ENCODE results near the gene ZIC4. TPM values are rescaled to one million over a fixed set of nuclear protein-coding genes. Genes with fewer than 3 reads are reported as not detected.

ZIC4 gene
- total and polyA plus RNA-seq, 10 of the 15 experiments (the other 5 are each of a cell fraction or from before 2014, with no cell fraction given): not detected

GRCh38 chr3:147369661-147370123 is 36.7 kb downstream of the ZIC4 start:
- POLR2A ChIA-PET: no interaction called here
- no TSS peak for BruUV-seq (replicated peaks)
- Histone ChIP-seq H3K4me2 (ENCODE audit: control insufficient read depth, insufficient read depth) (no peak overlapping the region), H4K20me1 (ENCODE audit: control insufficient read depth, insufficient read depth) (no peaks in the 10 kb centered on the region), H3K36me3 (ENCODE audit: control insufficient read depth in 2 of 2, insufficient read depth in 2 of 2, low read length in 1 of 2) (no peaks in the 10 kb centered on the region), H3K4me1 (ENCODE audit: control insufficient read depth, insufficient read depth, low read length) (no peaks in the 10 kb centered on the region), H3K9ac (ENCODE audit: control insufficient read depth, insufficient read depth, low read length) (no peak overlapping the region), H3K79me2 (ENCODE audit: control insufficient read depth, insufficient read depth, low read length) (no peaks in the 10 kb centered on the region), H3K4me3 (no peak overlapping the region), H3K9me3 (replicated peaks; ENCODE audit: control insufficient read depth, insufficient read depth, low read length) (no peaks in the 10 kb centered on the region; the same call in 2 of the 3 replicates), H3K27ac (ENCODE audit: control insufficient read depth, insufficient read depth) (no peak overlapping the region), H3K27me3 (replicated peaks in 1 of 2; ENCODE audit: control insufficient read depth in 2 of 2, insufficient read depth in 2 of 2, low read length in 1 of 2) (peaks cover 3 to 30% of the 10 kb centered on the region in 2 experiments), H2AFZ (ENCODE audit: control insufficient read depth, low read depth, low read length) (no peak overlapping the region)
- CTCF ChIA-PET: no interaction called here
- SMC1A ChIA-PET (ENCODE audit: uncharacterized antibody, unreplicated experiment): interaction anchor here (1.1 to 1.4 kb wide), 2 partner anchors 8 to 707 kb away, joined by 3 read pairs; no protein-coding TSS in a partner anchor
- 36% methylated on average over 18 of the region's 18 CpGs for WGBS (ENCODE audit: insufficient coverage, insufficient replicate concordance, low lambda C conversion rate, missing lambda C conversion rate)
- TF ChIP-seq FOS (IDR thresholded peaks at IDR 0.05; ENCODE audit: borderline replicate concordance, extremely low read depth, insufficient read length): no peak
- no peak for TF ChIP-seq MTA2 (IDR thresholded peaks at IDR 0.05; ENCODE audit: low read depth)
- no peak for TF ChIP-seq STAT1 (conservative IDR thresholded peaks at IDR 0.05)
- no peak for TF ChIP-seq TCF12 (IDR thresholded peaks at IDR 0.05; ENCODE audit: low read depth, low read length)
- no peak for TF ChIP-seq SP1 (IDR thresholded peaks at IDR 0.05; ENCODE audit: low read depth, low read length)
- no peak for TF ChIP-seq PKNOX1 (IDR thresholded peaks at IDR 0.05)
- no peak for TF ChIP-seq CBX3 (IDR thresholded peaks at IDR 0.05; ENCODE audit: borderline replicate concordance, low read depth)
- TF ChIP-seq RBBP5 (conservative IDR thresholded peaks at IDR 0.05): no peak
- TF ChIP-seq HCFC1 (IDR thresholded peaks at IDR 0.05; ENCODE audit: low read length): no peak
- TF ChIP-seq RCOR1 (conservative IDR thresholded peaks at IDR 0.05; ENCODE audit: low read depth, low read length): no peak
- TF ChIP-seq SMAD1 (IDR thresholded peaks at IDR 0.05; ENCODE audit: low read depth, partially characterized antibody): no peak
- no peak for DNase-seq (ENCODE audit: low read depth, low spot score)
- in situ Hi-C loops (cut with MboI): no loop called here
- RAD21 ChIA-PET (ENCODE audit: unreplicated experiment): no interaction called here
- FAIRE-seq: no peak
- no peak for ATAC-seq
- intact Hi-C loops (cut with micrococcal nuclease; ENCODE audit: unreplicated experiment): loop anchor here (10.0 kb wide), 1 partner anchor 1015 kb away; no protein-coding TSS in a partner anchor

Measured in GM12878 (cell line).